Stimulated activated CD4-positive, alpha-beta T cell treated with anti-CD3 and anti-CD28 coated beads, Interleukin-4, amount 100 ng/mL, for 48 hours (primary cell): Measurements from ENCODE around the gene PDCD6IP.

Source experiments
- DNase-seq, 2 donors: peaks; one replicate each; pipeline ENCODE4 v3.0.0-alpha.2; 2020; ENCODE audit warnings: low read depth in 2 of 2

The PDCD6IP gene

GRCh38 chr3:33895658-33896057, 97.2 kb downstream of the PDCD6IP start:
- DNase-seq: no peak

GRCh38 chr3:33897306-33897705, 98.9 kb downstream of the PDCD6IP start:
- no peak for DNase-seq

GRCh38 chr3:33898901-33899300, 100.5 kb downstream of the PDCD6IP start:
- no peak for DNase-seq

- no peak for DNase-seq
Observed at GRCh38 chr3:33900440-33900808, 102.0 kb downstream of the PDCD6IP start.

GRCh38 chr3:33900809-33901505, 102.5 kb downstream of the PDCD6IP start:
- no peak for DNase-seq

- no peak for DNase-seq
Observed at GRCh38 chr3:33901862-33902563, 103.6 kb downstream of the PDCD6IP start.

GRCh38 chr3:33904730-33905129, 106.3 kb downstream of the PDCD6IP start:
- DNase-seq: no peak

GRCh38 chr3:33908250-33908851, 109.9 kb downstream of the PDCD6IP start:
- DNase-seq: no peak

GRCh38 chr3:33909547-33909946, 111.1 kb downstream of the PDCD6IP start:
- DNase-seq: no peak

GRCh38 chr3:33910031-33910430, 111.6 kb downstream of the PDCD6IP start:
- no peak for DNase-seq

GRCh38 chr3:33911525-33912322, 113.3 kb downstream of the PDCD6IP start:
- no peak for DNase-seq

GRCh38 chr3:33914212-33914611, 115.8 kb downstream of the PDCD6IP start:
- no peak for DNase-seq

GRCh38 chr3:33914731-33915379, 116.4 kb downstream of the PDCD6IP start:
- DNase-seq: no peak

GRCh38 chr3:33915796-33916546, 117.5 kb downstream of the PDCD6IP start:
- no peak for DNase-seq

- no peak for DNase-seq
Observed at GRCh38 chr3:33918126-33918756, 119.8 kb downstream of the PDCD6IP start.
